PFSK-1 (cell line): ENCODE results near the gene CACNA1F.

ENCODE experiments used
- FOXP2 ChIP-seq: optimal IDR thresholded peaks from 2 replicates; pipeline ENCODE3; 2011; ENCODE audit warnings: borderline replicate concordance, control low read depth, inconsistent platforms; ENCODE audit not compliant: insufficient read depth; ENCODE audit errors: extremely low read length, extremely low read depth
- POLR2AphosphoS5 ChIP-seq: IDR thresholded peaks from 2 replicates; pipeline ENCODE4 v1.6.1; 2012; ENCODE audit warnings: low read depth, mild to moderate bottlenecking, control low read depth, low read length, moderate library complexity
- REST ChIP-seq, 2 experiments: IDR thresholded peaks; 2 replicates each; pipeline versions ENCODE4 v1.6.1 to v1.8.0; 2011 to 2012; ENCODE audit warnings: low read depth in 2 of 2, low read length in 2 of 2, control low read depth in 1 of 2, inconsistent platforms in 1 of 2, mild to moderate bottlenecking in 1 of 2, moderate library complexity in 1 of 2; ENCODE audit not compliant: insufficient read depth in 1 of 2
- SIN3A ChIP-seq: IDR thresholded peaks from 2 replicates; pipeline ENCODE4 v1.6.1; 2012; ENCODE audit warnings: mild to moderate bottlenecking, low read length, moderate library complexity, borderline replicate concordance; ENCODE audit not compliant: insufficient read depth
- TAF1 ChIP-seq: IDR thresholded peaks from 2 replicates; pipeline ENCODE4 v1.6.1; 2012; ENCODE audit warnings: low read length, control low read depth, borderline replicate concordance; ENCODE audit not compliant: insufficient read depth

- TF ChIP-seq POLR2AphosphoS5 (no peak), SIN3A (no peak), REST (IDR thresholded peaks at IDR 0.05; ENCODE audit: insufficient read depth in 1 of 2, low read depth in 2 of 2, low read length in 2 of 2) (no peak), TAF1 (no peak), FOXP2 (no peak)
These were observed 28.4 kb downstream of the CACNA1F start for GRCh38 chrX:49204709-49205108.
